ENCODE measurements around the gene NLRP10. TPM values are rescaled to one million over a fixed set of nuclear protein-coding genes. Genes with fewer than 3 reads are reported as not detected.

The NLRP10 gene
- total RNA-seq, 2 donors from 2014 or later, result 0.15 TPM; not detected in 1

DNA sequence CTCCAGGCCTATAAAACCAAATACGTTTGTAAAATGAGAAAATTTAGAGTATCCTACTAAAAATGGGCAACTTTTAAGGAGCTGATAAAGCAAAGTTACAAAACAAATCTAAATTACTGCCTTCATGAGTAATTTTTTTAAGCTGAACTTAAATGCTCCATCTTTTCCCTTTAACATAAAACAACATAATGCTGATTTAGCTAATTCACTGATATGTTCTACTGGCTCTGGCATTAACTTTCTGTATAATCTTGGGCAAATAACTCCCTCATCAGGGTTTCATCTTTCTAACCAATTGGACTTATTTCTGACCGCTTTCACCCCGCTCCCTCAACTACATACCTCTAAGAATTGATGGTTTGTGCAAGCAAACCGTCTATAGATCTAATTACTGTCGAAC lies 24.1 kb downstream of the NLRP10 start:
- Mint-ChIP-seq H3K27ac (no peak overlapping the region), H3K4me3 (no peak overlapping the region), H3K36me3 (ENCODE audit: low read depth) (no peaks in the 10 kb centered on the region), H3K4me1 (peaks cover 5% of the 10 kb centered on the region), H3K9me3 (peaks cover 15% of the 10 kb centered on the region), H3K27me3 (ENCODE audit: insufficient read depth) (no peaks in the 10 kb centered on the region)
- no peak for DNase-seq
- Histone ChIP-seq H3K4me1 (ENCODE audit: control insufficient read depth, insufficient read depth, low read length) (no peaks in the 10 kb centered on the region), H3K4me3 (ENCODE audit: low read length) (no peak overlapping the region), H3K9ac (ENCODE audit: extremely low read depth, low read length, poor library complexity, severe bottlenecking) (no peak overlapping the region), H3K36me3 (ENCODE audit: control insufficient read depth, insufficient read depth, low read length) (no peaks in the 10 kb centered on the region), H3K27me3 (ENCODE audit: control insufficient read depth, insufficient read depth, low read length, poor library complexity, severe bottlenecking) (no peaks in the 10 kb centered on the region), H3K9me3 (ENCODE audit: control insufficient read depth, low read length) (peaks cover 26% of the 10 kb centered on the region), H3K27ac (ENCODE audit: low read depth, low read length) (no peak overlapping the region)
- 88% methylated on average over 3 of the region's 5 CpGs; no CpG with 5 or more reads in 1 of the 2 experiments for WGBS, 2 experiments (ENCODE audit: insufficient coverage in 1 of 2, insufficient read length in 1 of 2)
- no peak for TF ChIP-seq CTCF (conservative IDR thresholded peaks at IDR 0.05)

- WGBS, 2 experiments (ENCODE audit: insufficient coverage in 1 of 2, insufficient read length in 1 of 2), result 92% methylated on average over 1 of the region's 1 CpG; no CpG with 5 or more reads in 1 of the 2 experiments
- Mint-ChIP-seq H3K27ac (no peak overlapping the region), H3K36me3 (ENCODE audit: low read depth) (peaks cover 13% of the 10 kb centered on the region), H3K4me3 (no peak overlapping the region), H3K4me1 (peaks cover 5% of the 10 kb centered on the region), H3K27me3 (ENCODE audit: insufficient read depth) (no peaks in the 10 kb centered on the region), H3K9me3 (peaks cover 11% of the 10 kb centered on the region)
- Histone ChIP-seq H3K9ac (ENCODE audit: extremely low read depth, low read length, poor library complexity, severe bottlenecking) (no peak overlapping the region), H3K36me3 (ENCODE audit: control insufficient read depth, insufficient read depth, low read length) (no peaks in the 10 kb centered on the region), H3K27ac (ENCODE audit: low read depth, low read length) (no peak overlapping the region), H3K4me3 (ENCODE audit: low read length) (no peak overlapping the region), H3K9me3 (ENCODE audit: control insufficient read depth, low read length) (peaks cover 5% of the 10 kb centered on the region), H3K4me1 (ENCODE audit: control insufficient read depth, insufficient read depth, low read length) (no peaks in the 10 kb centered on the region), H3K27me3 (ENCODE audit: control insufficient read depth, insufficient read depth, low read length, poor library complexity, severe bottlenecking) (no peaks in the 10 kb centered on the region)
- no peak for TF ChIP-seq CTCF (conservative IDR thresholded peaks at IDR 0.05)
- no peak for DNase-seq
Measured at GRCh38 chr11:7936615-7937014, 28.6 kb downstream of the NLRP10 start.

DNA sequence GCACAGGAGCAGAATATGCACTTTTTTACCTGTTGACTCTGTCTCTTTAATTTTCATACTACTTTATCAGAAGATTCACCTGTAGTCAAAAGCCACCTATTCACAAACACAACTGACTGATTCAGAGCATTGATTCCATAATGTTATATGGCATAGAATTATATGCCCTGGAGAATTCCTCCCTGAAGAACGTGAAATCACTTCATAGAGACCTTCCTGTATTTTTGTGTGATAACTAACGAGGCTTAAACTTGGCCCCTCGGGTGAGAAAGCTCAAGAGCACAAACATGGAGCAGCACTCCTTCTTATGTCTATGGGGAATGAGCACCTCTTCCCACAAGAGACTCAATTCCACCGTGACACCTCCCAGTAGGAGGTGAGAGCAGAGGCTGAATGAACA lies 34.1 kb downstream of the NLRP10 start, which contains the start of gene OR10A6:
Gene OR10A6 (minus strand): TSS at position 101 of the 400 bp plus-strand sequence. CDS start 2,606 bp downstream, outside the sequence.
- H3K27me3 ChIP-seq (ENCODE audit: control insufficient read depth, insufficient read depth, low read length, poor library complexity, severe bottlenecking), result no peaks in the 10 kb centered on the region
- no peak within 1 kb of the TSS for H3K4me3 ChIP-seq (ENCODE audit: low read length)
- Mint-ChIP-seq H3K9me3 (peaks cover 16% of the 10 kb centered on the region), H3K4me1 (no peaks in the 10 kb centered on the region), H3K4me3 (no peak within 1 kb of the TSS), H3K27ac (no peak within 1 kb of the TSS), H3K36me3 (ENCODE audit: low read depth) (peaks cover 27% of the 10 kb centered on the region), H3K27me3 (ENCODE audit: insufficient read depth) (no peaks in the 10 kb centered on the region)
- H3K9me3 ChIP-seq (ENCODE audit: control insufficient read depth, low read length), result peaks cover 15% of the 10 kb centered on the region
- H3K4me1 ChIP-seq (ENCODE audit: control insufficient read depth, insufficient read depth, low read length), result no peaks in the 10 kb centered on the region
- no peak for DNase-seq
- H3K36me3 ChIP-seq (ENCODE audit: control insufficient read depth, insufficient read depth, low read length), result peaks cover 3% of the 10 kb centered on the region
- WGBS, 2 experiments (ENCODE audit: insufficient coverage in 1 of 2, insufficient read length in 1 of 2), result 86 to 90% methylated on average over 3 to 4 of the region's 4 CpGs
- TF ChIP-seq CTCF (conservative IDR thresholded peaks at IDR 0.05), result no peak
- H3K9ac ChIP-seq (ENCODE audit: extremely low read depth, low read length, poor library complexity, severe bottlenecking), result no peak within 1 kb of the TSS
- no peak within 1 kb of the TSS for H3K27ac ChIP-seq (ENCODE audit: low read depth, low read length)

Data from endodermal cell (in vitro differentiated cells).